Mesenchymal stem cell (in vitro differentiated cells and primary cell): Measurements from ENCODE around the gene TMEM151B.

Experiments used
- DNase-seq: peaks from one replicate; pipeline ENCODE4 v3.0.0-alpha.2; 2013
- H2AFZ ChIP-seq: one replicate; pipeline ENCODE4 v1.6.1; 2013; ENCODE audit warnings: low read depth, mild to moderate bottlenecking, control low read depth, inconsistent platforms, low read length, moderate library complexity
- H2AK5ac ChIP-seq: 2 replicates; pipeline ENCODE4 v1.6.1; 2013; ENCODE audit warnings: low read length, moderate library complexity, mild to moderate bottlenecking, inconsistent platforms; ENCODE audit not compliant: severe bottlenecking
- H2BK120ac ChIP-seq: one replicate; pipeline ENCODE4 v1.6.1; 2013; ENCODE audit warnings: low read depth, mild to moderate bottlenecking, inconsistent platforms, low read length, moderate library complexity
- H2BK12ac ChIP-seq, 2 experiments: one replicate each; pipeline ENCODE4 v1.6.1; 2013; ENCODE audit warnings: inconsistent platforms in 2 of 2, low read length in 2 of 2, mild to moderate bottlenecking in 2 of 2, moderate library complexity in 2 of 2, control low read depth in 1 of 2
- H2BK15ac ChIP-seq: one replicate; pipeline ENCODE4 v1.6.1; 2013; ENCODE audit warnings: mild to moderate bottlenecking, low read depth, inconsistent platforms; ENCODE audit not compliant: poor library complexity, severe bottlenecking
- H2BK5ac ChIP-seq: 2 replicates; pipeline ENCODE4 v1.6.1; 2013; ENCODE audit warnings: low read depth, mild to moderate bottlenecking, low read length, control low read depth, inconsistent platforms; ENCODE audit not compliant: poor library complexity, severe bottlenecking
- H3K14ac ChIP-seq, 2 experiments: one replicate each; pipeline ENCODE4 v1.6.1; 2013; ENCODE audit warnings: inconsistent platforms in 2 of 2, low read length in 2 of 2, control low read depth in 1 of 2, mild to moderate bottlenecking in 1 of 2, moderate library complexity in 1 of 2
- H3K18ac ChIP-seq, 2 experiments: one replicate each; pipeline ENCODE4 v1.6.1; 2013; ENCODE audit warnings: inconsistent platforms in 2 of 2, low read length in 2 of 2, control low read depth in 1 of 2, low read depth in 1 of 2, mild to moderate bottlenecking in 1 of 2
- H3K23ac ChIP-seq, 2 experiments: one replicate each; pipeline ENCODE4 v1.6.1; 2013; ENCODE audit warnings: inconsistent platforms in 2 of 2, low read length in 2 of 2, mild to moderate bottlenecking in 2 of 2, moderate library complexity in 2 of 2, control low read depth in 1 of 2
- H3K27ac ChIP-seq: 2 replicates; pipeline ENCODE4 v1.5.1; 2013; ENCODE audit warnings: mild to moderate bottlenecking, moderate library complexity, low read length, control low read depth, inconsistent platforms; ENCODE audit not compliant: poor library complexity, severe bottlenecking
- H3K27me3 ChIP-seq, 2 experiments: 2 replicates each; pipeline versions ENCODE4 v1.6.1 to v1.7.0; 2013; ENCODE audit warnings: low read length in 2 of 2, mild to moderate bottlenecking in 2 of 2, moderate library complexity in 2 of 2, control low read depth in 1 of 2, inconsistent platforms in 1 of 2; ENCODE audit not compliant: control insufficient read depth in 1 of 2, insufficient read depth in 1 of 2
- H3K36me3 ChIP-seq, 2 experiments: 2 replicates each; pipeline versions ENCODE4 v1.6.1 to v1.7.0; 2013; ENCODE audit warnings: low read length in 2 of 2, control low read depth in 1 of 2, inconsistent platforms in 1 of 2, low read depth in 1 of 2, mild to moderate bottlenecking in 1 of 2; ENCODE audit not compliant: insufficient read depth in 2 of 2, control insufficient read depth in 1 of 2
- H3K4ac ChIP-seq, 2 experiments: one replicate each; pipeline ENCODE4 v1.6.1; 2013; ENCODE audit warnings: inconsistent platforms in 2 of 2, low read length in 2 of 2, mild to moderate bottlenecking in 2 of 2, moderate library complexity in 2 of 2, control low read depth in 1 of 2, low read depth in 1 of 2
- H3K4me1 ChIP-seq: 2 replicates; pipeline ENCODE4 v1.6.1; 2013; ENCODE audit warnings: low read depth, low read length, control low read depth; ENCODE audit not compliant: control insufficient read depth, insufficient read depth
- H3K4me2 ChIP-seq: 2 replicates; pipeline ENCODE4 v1.6.1; 2013; ENCODE audit warnings: low read length, mild to moderate bottlenecking, inconsistent platforms; ENCODE audit not compliant: poor library complexity, severe bottlenecking
- H3K4me3 ChIP-seq, 2 experiments: 2 replicates each; pipeline versions ENCODE4 v1.5.1 to v1.7.0; 2013; ENCODE audit warnings: low read length in 2 of 2, mild to moderate bottlenecking in 2 of 2, control low read depth in 1 of 2, low read depth in 1 of 2; ENCODE audit not compliant: insufficient read depth in 1 of 2
- H3K79me1 ChIP-seq: replicated peaks from 2 replicates; pipeline ENCODE4 v1.6.1; 2013; ENCODE audit warnings: mild to moderate bottlenecking, control low read depth, low read length, inconsistent platforms; ENCODE audit not compliant: poor library complexity, severe bottlenecking
- H3K9ac ChIP-seq: 2 replicates; pipeline ENCODE4 v1.7.0; 2013; ENCODE audit warnings: mild to moderate bottlenecking, low read length, moderate library complexity
- H3K9me3 ChIP-seq: 2 replicates; pipeline ENCODE4 v1.7.0; 2013; ENCODE audit warnings: mild to moderate bottlenecking, low read length; ENCODE audit not compliant: control insufficient read depth
- H4K8ac ChIP-seq: one replicate; pipeline ENCODE4 v1.6.1; 2013; ENCODE audit warnings: inconsistent platforms, mild to moderate bottlenecking, low read length, moderate library complexity
- H4K91ac ChIP-seq: one replicate; pipeline ENCODE4 v1.6.1; 2013; ENCODE audit warnings: mild to moderate bottlenecking, low read length, inconsistent platforms
- WGBS: methylation state at CpG from one replicate; pipeline ENCODE4 v1.1.7; 2013; ENCODE audit warnings: mixed read lengths; 5-methylcytosine and 5-hydroxymethylcytosine counted together

Gene TMEM151B

GRCh38 chr6:44278774-44279697 is 8.8 kb downstream of the TMEM151B start:
- peaks cover 3% of the 10 kb centered on the region for H3K4me1 ChIP-seq
- H4K8ac ChIP-seq, result no peak overlapping the region
- no peak overlapping the region for H2BK12ac ChIP-seq
- no peak overlapping the region for H3K27ac ChIP-seq
- H2BK15ac ChIP-seq, result no peak overlapping the region
- no peaks in the 10 kb centered on the region for H3K36me3 ChIP-seq
- H3K14ac ChIP-seq, result no peak overlapping the region
- no peak overlapping the region for H3K4me2 ChIP-seq
- H3K23ac ChIP-seq, result no peak overlapping the region
- no peaks in the 10 kb centered on the region for H3K79me1 ChIP-seq
- no peak overlapping the region for H3K18ac ChIP-seq
- WGBS, result 62% methylated on average over 7 of the region's 9 CpGs
- no peaks in the 10 kb centered on the region for H3K9me3 ChIP-seq
- no peak overlapping the region for H2BK5ac ChIP-seq
- no peak for DNase-seq
- H3K4ac ChIP-seq, result no peak overlapping the region
- no peak overlapping the region for H4K91ac ChIP-seq
- H2AFZ ChIP-seq, result no peak overlapping the region
- H2AK5ac ChIP-seq, result no peak overlapping the region
- no peak overlapping the region for H3K4me3 ChIP-seq
- peaks cover 46 to 90% of the 10 kb centered on the region in 2 experiments for H3K27me3 ChIP-seq
- no peak overlapping the region for H2BK120ac ChIP-seq
- H3K9ac ChIP-seq, result no peak overlapping the region

- no peak overlapping the region for H3K4me2 ChIP-seq
- H2BK120ac ChIP-seq, result no peak overlapping the region
- H3K9me3 ChIP-seq, result no peaks in the 10 kb centered on the region
- no peak overlapping the region for H2AFZ ChIP-seq
- H3K27ac ChIP-seq, result no peak overlapping the region
- H3K4ac ChIP-seq, result no peak overlapping the region
- H4K91ac ChIP-seq, result no peak overlapping the region
- no peak overlapping the region for H3K4me3 ChIP-seq
- H3K36me3 ChIP-seq, result no peaks in the 10 kb centered on the region
- no peak overlapping the region for H2AK5ac ChIP-seq
- no peak overlapping the region for H3K14ac ChIP-seq
- no peak overlapping the region for H2BK12ac ChIP-seq
- no peak for DNase-seq
- H2BK5ac ChIP-seq, result no peak overlapping the region
- no peaks in the 10 kb centered on the region for H3K79me1 ChIP-seq
- H3K18ac ChIP-seq, result no peak overlapping the region
- no peak overlapping the region for H3K9ac ChIP-seq
- peaks cover 58 to 89% of the 10 kb centered on the region in 2 experiments for H3K27me3 ChIP-seq
- no peak overlapping the region for H4K8ac ChIP-seq
- 50% methylated on average over 2 of the region's 2 CpGs for WGBS
- no peak overlapping the region for H3K23ac ChIP-seq
- H2BK15ac ChIP-seq, result no peak overlapping the region
- no peaks in the 10 kb centered on the region for H3K4me1 ChIP-seq
These were observed 13.9 kb downstream of the TMEM151B start for GRCh38 chr6:44284121-44284520.

GRCh38 chr6:44284867-44285266 is 14.6 kb downstream of the TMEM151B start:
- H3K14ac ChIP-seq, result no peak overlapping the region
- no peak overlapping the region for H3K4me3 ChIP-seq
- H4K91ac ChIP-seq, result no peak overlapping the region
- WGBS, result 51% methylated on average over 4 of the region's 4 CpGs
- H3K4me2 ChIP-seq, result no peak overlapping the region
- H3K23ac ChIP-seq, result no peak overlapping the region
- no peaks in the 10 kb centered on the region for H3K36me3 ChIP-seq
- no peak overlapping the region for H2AK5ac ChIP-seq
- H2AFZ ChIP-seq, result no peak overlapping the region
- H2BK120ac ChIP-seq, result no peak overlapping the region
- H2BK15ac ChIP-seq, result no peak overlapping the region
- no peak overlapping the region for H3K4ac ChIP-seq
- no peak overlapping the region for H2BK5ac ChIP-seq
- H3K79me1 ChIP-seq, result no peaks in the 10 kb centered on the region
- no peak overlapping the region for H3K9ac ChIP-seq
- DNase-seq, result no peak
- no peaks in the 10 kb centered on the region for H3K9me3 ChIP-seq
- no peak overlapping the region for H2BK12ac ChIP-seq
- H3K4me1 ChIP-seq, result no peaks in the 10 kb centered on the region
- H3K27me3 ChIP-seq, result peaks cover 64 to 89% of the 10 kb centered on the region in 2 experiments
- H4K8ac ChIP-seq, result no peak overlapping the region
- no peak overlapping the region for H3K27ac ChIP-seq
- no peak overlapping the region for H3K18ac ChIP-seq

GRCh38 chr6:44285552-44286284 is 15.5 kb downstream of the TMEM151B start:
- Histone ChIP-seq H4K91ac (no peak overlapping the region), H3K23ac (no peak overlapping the region), H2AK5ac (no peak overlapping the region), H3K27ac (no peak overlapping the region), H4K8ac (no peak overlapping the region), H3K36me3 (no peaks in the 10 kb centered on the region), H3K14ac (no peak overlapping the region), H2BK12ac (no peak overlapping the region), H3K27me3 (peaks cover 66 to 89% of the 10 kb centered on the region in 2 experiments), H3K4me3 (no peak overlapping the region), H2BK5ac (no peak overlapping the region), H3K9me3 (no peaks in the 10 kb centered on the region), H3K4ac (no peak overlapping the region), H3K18ac (no peak overlapping the region), H2AFZ (no peak overlapping the region), H3K4me2 (no peak overlapping the region), H3K79me1 (no peaks in the 10 kb centered on the region), H2BK15ac (no peak overlapping the region), H2BK120ac (no peak overlapping the region), H3K4me1 (no peaks in the 10 kb centered on the region), H3K9ac (no peak overlapping the region)
- peak; percentile 40 for DNase-seq
- WGBS, result 80% methylated on average over 25 of the region's 25 CpGs
